Suprapubic skin (tissue), 4 donors: ENCODE results near the gene MRPL24.

Experiments
- POLR2A ChIP-seq, 2 donors: fragments of 450-650 bp; IDR thresholded peaks; one replicate each; pipeline ENCODE4 v1.6.1; 2017; ENCODE audit warnings: antibody characterized with exemption in 2 of 2, mild to moderate bottlenecking in 2 of 2, moderate library complexity in 2 of 2
- POLR2AphosphoS5 ChIP-seq, 3 donors: sonication (generic); formaldehyde crosslinking; IDR thresholded peaks; one replicate each; pipeline ENCODE4 v1.6.1; 2017; ENCODE audit warnings: antibody characterized with exemption in 3 of 3
- TF ChIP-seq, protein P1 (sequence below), 2 donors: fragments of 200-600 bp in 1 of 2; fragments of 450-650 bp in 1 of 2; sonication (generic) in 1 of 2; IDR thresholded peaks; one replicate each; pipeline ENCODE4 v1.5.1; 2016 to 2019; ENCODE audit warnings: antibody characterized with exemption in 2 of 2, mild to moderate bottlenecking in 1 of 2, moderate library complexity in 1 of 2

DNA sequence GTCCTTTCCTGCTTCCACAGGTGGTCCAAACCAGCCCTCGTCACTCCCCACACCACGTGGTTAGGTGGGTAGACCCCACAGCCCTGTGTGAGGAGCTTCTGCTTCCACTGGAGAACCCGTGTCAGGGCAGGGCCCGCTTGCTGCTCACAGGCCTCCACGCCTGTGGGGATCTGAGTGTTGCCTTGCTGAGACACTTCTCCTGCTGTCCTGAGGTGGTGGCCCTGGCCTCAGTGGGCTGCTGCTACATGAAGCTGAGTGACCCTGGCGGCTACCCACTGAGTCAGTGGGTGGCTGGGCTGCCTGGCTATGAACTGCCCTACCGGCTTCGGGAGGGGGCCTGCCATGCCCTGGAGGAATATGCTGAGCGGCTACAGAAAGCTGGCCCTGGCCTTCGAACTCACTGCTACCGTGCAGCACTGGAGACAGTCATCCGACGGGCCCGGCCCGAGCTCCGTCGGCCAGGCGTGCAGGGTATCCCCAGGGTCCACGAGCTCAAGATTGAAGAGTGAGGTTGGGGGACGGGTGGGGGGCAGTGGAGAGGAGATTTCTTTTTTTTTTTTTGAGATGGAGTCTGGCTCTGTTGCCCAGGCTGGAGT is 6.8 kb downstream of the MRPL24 start:
- TF ChIP-seq, protein P1, sequence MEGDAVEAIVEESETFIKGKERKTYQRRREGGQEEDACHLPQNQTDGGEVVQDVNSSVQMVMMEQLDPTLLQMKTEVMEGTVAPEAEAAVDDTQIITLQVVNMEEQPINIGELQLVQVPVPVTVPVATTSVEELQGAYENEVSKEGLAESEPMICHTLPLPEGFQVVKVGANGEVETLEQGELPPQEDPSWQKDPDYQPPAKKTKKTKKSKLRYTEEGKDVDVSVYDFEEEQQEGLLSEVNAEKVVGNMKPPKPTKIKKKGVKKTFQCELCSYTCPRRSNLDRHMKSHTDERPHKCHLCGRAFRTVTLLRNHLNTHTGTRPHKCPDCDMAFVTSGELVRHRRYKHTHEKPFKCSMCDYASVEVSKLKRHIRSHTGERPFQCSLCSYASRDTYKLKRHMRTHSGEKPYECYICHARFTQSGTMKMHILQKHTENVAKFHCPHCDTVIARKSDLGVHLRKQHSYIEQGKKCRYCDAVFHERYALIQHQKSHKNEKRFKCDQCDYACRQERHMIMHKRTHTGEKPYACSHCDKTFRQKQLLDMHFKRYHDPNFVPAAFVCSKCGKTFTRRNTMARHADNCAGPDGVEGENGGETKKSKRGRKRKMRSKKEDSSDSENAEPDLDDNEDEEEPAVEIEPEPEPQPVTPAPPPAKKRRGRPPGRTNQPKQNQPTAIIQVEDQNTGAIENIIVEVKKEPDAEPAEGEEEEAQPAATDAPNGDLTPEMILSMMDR (IDR thresholded peaks at IDR 0.05) = no peak
- no peak for TF ChIP-seq POLR2AphosphoS5 (IDR thresholded peaks at IDR 0.05)
- TF ChIP-seq POLR2A (IDR thresholded peaks at IDR 0.05) = no peak
